HG02571 (cell line): ENCODE data around the gene CILP.
"Not testable (repeated sequence)": the region's sequence is repeated elsewhere in the genome, so short reads cannot be mapped to it uniquely, and the experiment has no call there.

ENCODE experiments used
- ATAC-seq: cut with Tn5 transposase; IDR thresholded peaks from one replicate; pipeline ENCODE4 v1.9.1; 2021; ENCODE audit warnings: mild to moderate bottlenecking, moderate library complexity; ENCODE audit not compliant: unreplicated experiment

The CILP gene, protein sequence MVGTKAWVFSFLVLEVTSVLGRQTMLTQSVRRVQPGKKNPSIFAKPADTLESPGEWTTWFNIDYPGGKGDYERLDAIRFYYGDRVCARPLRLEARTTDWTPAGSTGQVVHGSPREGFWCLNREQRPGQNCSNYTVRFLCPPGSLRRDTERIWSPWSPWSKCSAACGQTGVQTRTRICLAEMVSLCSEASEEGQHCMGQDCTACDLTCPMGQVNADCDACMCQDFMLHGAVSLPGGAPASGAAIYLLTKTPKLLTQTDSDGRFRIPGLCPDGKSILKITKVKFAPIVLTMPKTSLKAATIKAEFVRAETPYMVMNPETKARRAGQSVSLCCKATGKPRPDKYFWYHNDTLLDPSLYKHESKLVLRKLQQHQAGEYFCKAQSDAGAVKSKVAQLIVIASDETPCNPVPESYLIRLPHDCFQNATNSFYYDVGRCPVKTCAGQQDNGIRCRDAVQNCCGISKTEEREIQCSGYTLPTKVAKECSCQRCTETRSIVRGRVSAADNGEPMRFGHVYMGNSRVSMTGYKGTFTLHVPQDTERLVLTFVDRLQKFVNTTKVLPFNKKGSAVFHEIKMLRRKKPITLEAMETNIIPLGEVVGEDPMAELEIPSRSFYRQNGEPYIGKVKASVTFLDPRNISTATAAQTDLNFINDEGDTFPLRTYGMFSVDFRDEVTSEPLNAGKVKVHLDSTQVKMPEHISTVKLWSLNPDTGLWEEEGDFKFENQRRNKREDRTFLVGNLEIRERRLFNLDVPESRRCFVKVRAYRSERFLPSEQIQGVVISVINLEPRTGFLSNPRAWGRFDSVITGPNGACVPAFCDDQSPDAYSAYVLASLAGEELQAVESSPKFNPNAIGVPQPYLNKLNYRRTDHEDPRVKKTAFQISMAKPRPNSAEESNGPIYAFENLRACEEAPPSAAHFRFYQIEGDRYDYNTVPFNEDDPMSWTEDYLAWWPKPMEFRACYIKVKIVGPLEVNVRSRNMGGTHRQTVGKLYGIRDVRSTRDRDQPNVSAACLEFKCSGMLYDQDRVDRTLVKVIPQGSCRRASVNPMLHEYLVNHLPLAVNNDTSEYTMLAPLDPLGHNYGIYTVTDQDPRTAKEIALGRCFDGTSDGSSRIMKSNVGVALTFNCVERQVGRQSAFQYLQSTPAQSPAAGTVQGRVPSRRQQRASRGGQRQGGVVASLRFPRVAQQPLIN

DNA sequence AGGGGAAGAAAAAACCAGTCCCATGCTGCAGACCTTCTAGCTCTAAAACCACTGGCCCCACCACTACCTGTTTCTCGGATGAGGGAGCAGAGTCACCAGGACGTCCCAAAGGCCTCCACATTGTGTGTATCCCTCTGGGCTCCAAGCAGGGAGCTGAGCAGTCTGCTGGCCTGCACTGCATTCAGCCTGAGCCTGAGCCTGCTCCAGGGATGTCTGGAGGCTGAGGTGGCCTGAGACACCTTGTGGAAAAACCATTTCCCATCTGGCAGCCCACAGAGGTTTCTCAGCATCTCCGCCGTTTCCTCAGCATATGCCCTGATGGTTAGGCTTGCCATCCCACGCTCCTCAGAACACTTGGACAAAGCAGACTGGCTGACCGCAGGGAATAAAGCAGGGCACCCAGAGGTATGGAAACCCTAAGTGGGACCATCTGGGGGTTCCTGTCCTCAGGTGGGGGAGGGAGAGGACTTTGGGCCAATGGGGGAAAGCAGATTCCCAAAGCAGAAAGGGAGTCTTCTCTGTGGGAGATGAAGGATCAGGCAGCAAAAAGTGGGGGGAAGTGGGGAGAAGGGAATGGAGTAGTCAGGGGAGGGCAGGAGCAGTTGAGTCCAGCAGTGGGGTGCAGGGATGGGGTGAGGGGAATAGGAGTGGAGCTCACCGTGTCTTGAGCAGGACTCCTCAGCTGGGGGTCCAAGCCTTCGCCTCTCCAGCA lies at the start of gene CILP:
Gene CILP, minus strand, starts transcription at position 704 of the 712 bp plus-strand sequence. CDS start 1,718 bp downstream, outside the sequence.
- ATAC-seq: no peak

DNA sequence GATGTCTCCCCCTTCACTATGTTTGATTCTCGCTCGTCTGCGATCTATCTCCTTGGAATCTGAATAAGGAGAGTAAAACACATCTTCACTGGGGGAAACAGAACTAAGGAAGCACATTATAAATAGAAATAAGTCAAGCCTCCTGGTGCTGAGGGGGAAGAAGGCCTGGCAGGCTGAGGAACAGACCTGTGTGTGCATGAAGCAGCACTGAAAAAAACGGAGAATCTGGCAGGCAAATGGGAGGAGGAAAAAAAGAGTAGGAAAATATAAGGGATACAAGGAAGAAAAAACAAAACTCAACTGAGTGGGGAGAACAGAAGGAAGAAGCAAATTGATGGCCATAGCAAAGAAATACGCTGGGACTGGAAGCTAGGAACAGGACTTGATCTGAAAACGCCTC lies 49.7 kb upstream of the CILP start:
- no peak for ATAC-seq

DNA sequence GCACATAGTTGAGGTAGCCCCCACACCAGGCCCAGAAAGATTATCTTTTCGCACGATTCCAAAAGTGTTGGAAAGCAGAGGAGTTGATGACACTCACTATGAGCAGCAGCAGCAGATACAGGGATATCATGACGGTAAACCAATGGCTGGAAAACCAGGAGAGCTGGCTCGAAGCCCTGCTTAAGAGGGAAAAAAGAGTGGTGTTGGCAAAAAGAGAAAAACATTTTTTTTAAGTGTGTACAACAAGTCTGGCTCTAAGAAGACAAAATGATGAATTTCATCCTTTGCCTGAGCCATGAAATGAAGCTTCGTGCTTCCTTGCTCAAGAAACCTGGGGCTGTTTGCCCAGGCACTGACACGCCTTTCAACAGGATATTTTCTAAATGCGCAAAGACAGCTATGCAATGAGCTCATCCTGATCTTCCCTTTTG lies 48.1 kb upstream of the CILP start:
- ATAC-seq: no peak

DNA sequence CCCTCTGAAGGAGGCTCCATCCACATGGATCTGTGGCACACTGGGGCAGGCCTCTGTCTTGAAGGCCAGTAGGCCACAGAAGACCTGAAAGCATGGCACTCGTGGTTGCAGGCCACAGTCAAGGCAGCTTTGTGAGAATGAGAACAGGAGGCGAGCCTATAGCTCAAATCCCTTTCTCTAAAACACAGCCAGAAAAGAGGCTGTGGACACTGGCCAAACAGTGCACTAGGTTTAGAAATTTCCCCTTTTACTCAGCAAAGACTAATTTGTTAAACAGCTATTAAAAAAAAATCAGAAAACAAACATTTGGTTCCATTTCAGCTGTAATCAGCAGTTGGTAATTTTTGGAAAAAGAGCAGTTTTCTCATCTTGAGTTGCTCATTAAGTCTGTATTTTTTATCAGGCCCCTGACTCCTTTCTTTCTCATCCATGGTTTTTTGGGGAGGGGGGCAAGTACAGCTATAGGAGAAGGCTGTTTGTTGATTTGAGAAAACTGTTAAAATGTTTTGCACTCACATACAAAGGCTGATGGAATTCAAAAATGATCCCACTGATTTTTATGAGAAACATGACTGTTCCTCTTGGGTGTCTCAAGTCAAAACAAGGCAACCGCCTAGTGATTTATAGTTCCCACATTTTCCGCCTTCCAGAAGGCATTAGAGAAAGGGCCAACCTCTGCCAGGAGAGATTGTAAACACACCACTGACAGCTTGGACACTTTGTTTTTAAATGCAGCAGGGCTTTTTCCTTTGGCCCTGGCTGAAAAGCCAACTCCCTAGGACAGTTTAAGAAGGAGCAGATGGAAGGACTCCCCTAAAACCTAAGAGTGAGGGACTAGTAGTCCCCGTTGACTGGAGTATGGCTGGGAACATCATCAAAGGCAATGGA lies 47.3 kb upstream of the CILP start:
- ATAC-seq: no peak

GRCh38 chr15:65255486-65256140 lies 44.3 kb upstream of the CILP start:
- ATAC-seq: no peak

- ATAC-seq: no peak
Measured at GRCh38 chr15:65254758-65255157, 43.5 kb upstream of the CILP start.

DNA sequence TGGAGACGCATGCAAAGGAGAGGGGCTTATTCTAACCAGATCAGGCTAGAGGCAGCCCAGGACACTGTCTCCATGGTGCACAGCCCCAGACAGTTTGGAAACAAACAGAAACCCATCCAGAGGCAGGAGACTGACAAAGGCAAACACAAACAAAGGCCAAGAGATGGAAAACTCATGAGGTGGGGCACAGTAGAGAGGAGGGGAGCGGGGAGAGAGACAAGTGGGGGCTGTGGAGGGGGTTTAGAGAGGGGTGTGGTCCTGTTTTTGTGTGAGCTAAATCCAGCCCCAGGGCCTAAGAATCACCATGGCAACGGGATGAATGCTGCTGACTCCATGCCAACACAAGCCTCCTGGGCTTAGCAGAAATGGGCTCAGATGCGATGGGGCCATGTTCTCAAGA lies 43.1 kb upstream of the CILP start:
- ATAC-seq: no peak

DNA sequence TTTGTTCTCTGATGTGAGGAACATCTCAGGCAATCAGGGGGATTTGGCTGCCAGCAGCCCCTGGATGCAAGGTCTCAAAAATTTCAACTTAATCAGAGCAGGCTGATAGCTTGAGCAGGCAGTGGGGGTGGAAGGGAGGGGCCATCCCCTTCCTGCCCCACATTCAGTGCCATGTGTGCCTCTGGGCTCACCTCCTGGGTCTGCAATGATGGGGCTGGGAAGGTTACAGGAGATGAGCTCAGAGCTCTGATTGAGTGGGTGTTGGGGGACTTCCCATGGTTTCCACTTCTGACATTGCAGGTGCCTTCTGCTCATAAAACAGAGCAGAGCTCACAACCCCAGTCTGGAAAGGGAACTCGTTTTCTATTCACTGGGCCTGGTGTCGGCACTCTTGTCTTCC lies 38.4 kb upstream of the CILP start:
- peak; percentile 84 for ATAC-seq

DNA sequence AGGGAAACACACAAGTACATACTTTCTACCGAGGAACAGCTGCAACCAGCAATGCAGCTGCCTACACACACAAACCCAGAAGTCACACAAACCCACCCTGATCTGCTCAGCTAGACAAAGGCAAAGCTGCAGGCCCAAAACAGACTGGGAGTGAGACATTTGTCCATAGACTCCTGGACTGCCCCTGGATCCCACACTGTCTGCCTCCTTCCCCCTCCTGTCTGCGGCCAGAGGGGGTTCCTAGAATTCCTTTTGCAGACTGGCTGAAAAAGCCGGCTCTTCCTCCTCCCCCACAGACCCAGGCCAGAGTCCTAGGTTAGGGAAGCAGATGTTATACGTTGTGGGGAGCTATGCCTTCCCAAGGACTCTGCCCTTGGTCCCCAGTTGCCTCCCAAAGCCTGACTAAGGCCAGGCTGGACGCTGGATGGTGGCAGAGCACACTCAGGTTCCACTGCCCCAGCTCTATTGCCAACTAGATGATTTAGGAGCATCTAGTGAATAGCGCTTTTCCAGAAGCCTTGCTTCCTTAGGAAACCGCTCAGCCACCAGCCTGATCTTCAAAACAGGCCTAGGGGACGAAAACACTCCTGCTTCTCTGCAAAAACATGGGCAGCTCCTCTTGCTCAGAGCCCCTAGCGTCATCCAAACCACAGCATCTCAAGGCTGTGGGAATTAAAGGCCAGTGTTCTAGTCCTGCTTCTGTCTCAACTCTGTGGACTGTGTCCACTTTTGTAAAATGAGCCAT lies 37.4 kb upstream of the CILP start:
- ATAC-seq: no peak

DNA sequence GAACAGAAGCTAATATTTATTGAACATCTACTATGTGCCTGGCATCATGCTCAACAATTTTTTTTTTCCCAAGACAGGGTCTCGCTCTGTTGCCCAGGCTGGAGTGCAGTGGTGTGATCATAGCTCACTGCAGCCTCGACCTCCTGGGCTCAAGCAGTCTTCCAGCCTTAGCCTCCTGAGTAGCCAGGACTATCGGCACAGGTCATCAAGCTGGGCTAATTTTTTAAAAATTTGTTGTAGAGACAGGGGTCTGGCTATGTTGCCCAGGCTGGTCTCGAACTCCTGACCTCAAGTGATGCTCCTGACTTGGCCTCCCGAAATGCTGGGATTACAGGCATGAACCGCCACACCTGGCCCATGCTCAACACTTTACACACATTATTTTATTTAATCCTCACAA lies 35.7 kb upstream of the CILP start:
- ATAC-seq: no peak

DNA sequence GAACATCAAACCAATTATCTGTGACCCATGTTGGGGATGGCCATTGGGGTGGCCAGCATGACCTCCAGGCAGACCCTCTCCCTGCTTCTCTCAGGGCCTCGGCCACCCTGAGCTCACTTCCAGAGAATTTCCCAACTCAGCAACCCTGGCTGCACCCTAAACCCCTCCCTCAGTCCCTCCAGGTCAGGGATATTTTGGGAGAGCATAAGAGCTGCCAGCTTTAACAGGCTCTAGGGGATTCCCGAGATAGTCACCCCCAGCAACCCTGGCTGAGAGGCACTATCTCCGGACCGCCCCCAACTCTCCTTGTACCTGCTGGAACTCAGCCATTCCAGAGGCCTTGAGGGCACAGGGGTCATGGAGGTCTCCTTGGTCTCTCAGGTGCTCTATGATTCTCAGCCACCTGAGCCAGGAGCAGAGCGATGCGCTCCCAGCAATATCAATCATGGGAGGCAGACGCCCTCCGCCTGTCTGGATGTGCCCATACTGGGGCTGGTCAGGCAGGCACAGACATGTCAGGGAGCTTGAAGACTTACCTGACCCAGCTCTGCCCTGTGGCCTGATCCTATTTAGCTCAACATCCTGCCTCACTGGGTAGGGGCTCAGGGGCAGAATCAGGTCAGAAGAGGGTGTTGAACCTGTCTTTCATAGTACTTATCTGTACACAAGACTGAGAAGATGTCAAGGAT lies 34.9 kb upstream of the CILP start:
- ATAC-seq: no peak

DNA sequence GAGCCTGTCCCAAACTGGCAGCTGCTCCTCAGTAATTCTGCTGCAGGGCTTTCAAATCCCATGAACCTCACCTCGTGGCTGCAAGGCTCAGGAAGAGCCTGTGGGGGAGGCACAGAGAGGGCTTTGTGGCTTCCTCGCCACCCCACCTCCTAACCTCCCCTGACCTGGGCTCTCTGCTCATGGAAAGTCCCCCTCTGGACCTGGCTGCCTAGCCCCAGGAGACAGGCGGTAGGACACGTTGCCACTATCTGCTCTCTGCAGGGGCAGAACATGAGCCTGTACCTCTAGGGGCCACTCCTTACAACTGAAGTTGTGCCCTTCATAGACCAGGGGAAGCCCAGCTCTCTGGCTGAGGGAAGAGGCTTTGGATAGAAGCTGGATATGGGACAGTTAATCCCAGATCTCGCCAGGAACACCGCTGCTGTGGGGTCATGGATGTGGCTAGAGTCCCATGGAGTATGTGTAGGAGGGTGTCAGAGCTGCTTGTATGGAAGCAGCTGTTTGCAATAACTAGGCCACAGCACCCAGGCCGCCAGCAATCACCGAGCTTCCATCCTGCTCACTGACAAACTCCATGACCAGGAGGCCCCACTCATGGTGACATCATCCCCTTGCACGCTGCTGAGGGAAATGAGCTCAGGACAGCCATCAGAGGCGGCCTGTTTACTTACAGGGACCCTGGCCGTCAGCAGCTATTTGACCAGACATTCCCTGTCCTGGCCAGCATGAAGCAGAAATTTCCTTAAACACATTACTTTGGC lies 34.0 kb upstream of the CILP start:
- ATAC-seq: no peak

DNA sequence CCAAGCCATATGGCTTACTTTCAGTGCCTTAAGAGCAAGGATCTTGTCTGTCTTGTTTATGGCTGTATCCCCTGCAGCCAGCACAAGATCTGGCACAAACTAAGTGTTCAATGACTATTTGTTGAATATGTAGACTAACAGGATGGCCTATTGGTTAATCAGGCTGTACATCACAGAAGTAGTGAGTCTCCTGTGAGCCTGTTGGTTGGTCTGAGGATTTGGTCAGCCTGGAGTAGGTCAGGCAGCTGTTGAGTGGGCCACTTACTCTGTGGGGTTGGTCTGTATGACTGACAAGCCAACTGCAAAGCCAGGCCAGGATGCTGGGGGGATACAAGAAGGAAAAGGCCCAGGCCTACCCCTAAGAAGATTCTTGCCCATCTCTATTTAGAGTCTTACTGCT lies 33.4 kb upstream of the CILP start:
- ATAC-seq: no peak

DNA sequence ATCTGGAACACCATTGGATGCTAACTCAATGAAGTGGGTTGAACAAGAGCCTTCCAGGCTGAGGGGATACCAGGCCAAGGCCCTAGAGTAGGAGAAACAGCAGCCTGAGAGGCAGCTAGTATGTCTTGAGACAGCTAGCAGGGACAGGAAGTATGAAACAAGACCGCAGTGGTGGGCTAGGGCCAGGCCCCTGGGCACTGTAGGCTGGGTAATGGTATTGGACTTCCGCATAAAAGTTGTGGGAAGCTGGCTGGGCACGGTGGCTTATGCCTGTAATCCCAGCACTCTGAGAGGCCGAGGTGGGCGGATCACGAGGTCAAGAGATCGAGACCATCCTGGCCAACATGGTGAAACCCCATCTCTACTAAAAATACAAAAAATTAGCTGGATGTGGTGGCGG lies 25.2 kb upstream of the CILP start:
- not testable (repeated sequence) for ATAC-seq

DNA sequence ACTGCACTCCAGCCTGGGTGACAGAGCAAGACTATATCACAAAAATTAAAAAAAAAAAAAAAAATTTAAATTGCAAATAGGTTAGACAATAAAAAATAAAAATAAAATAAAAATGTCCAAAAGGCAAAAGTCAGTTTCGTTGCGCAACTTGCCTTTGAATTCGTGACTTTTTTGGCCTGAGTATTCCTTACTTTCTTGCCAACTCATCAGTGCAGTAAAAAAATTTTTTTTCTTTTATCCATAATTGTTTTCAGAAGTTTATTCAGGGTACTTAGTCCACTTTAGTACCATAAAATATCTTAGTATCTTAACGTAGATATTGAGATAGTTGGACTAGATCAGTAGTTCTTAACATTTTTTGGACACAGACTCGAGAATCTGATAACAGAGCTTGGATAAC lies 22.4 kb upstream of the CILP start:
- no peak for ATAC-seq

DNA sequence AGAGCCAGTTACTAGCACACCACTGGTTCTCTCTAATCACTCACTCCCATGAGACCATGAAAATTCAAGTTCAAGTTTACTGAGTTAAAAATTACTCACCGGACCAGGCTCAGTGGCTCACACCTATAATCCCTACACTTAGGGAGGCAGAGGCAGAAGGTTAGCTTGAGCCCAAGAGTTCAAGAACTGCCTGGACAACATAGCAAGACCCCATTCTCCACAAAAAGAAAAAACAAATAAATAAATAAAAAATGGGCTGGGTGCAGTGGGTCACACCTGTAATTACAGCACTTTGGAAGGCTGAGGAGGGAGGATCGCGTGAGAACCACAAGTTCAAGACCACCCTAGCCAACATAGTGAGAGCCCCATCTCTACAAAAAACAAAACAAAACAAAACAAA lies 21.2 kb upstream of the CILP start:
- ATAC-seq: no peak

- ATAC-seq: no peak
Measured at GRCh38 chr15:65231306-65231705, 20.0 kb upstream of the CILP start.
